ENCODE results near the gene TYW5. TPM values are rescaled to one million over a fixed set of nuclear protein-coding genes. Genes with fewer than 3 reads are reported as not detected.

TYW5 gene
- total RNA-seq, 1 experiment from 2014 or later, result 13.5 TPM

- Mint-ChIP-seq H3K9me3 (peaks cover 21% of the 10 kb centered on the region), H3K36me3 (0 out of 2 replicates have a peak, but pooled peaks cover 4% of the 10 kb centered on the region), H3K4me3 (no peak overlapping the region), H3K4me1 (0 out of 2 replicates have a peak, but pooled peaks cover 3% of the 10 kb centered on the region), H3K27me3 (ENCODE audit: low read depth) (no peaks in the 10 kb centered on the region), H3K27ac (no peak overlapping the region)
- POLR2A ChIA-PET, result no interaction called here
- DNase-seq (ENCODE audit: low spot score) (no peak), ATAC-seq (no peak)
- no peak for TF ChIP-seq ERG (CRISPR knock-in tag; IDR thresholded peaks at IDR 0.05)
- no peak for TF ChIP-seq MXD4 (CRISPR knock-in tag; IDR thresholded peaks at IDR 0.05; ENCODE audit: borderline replicate concordance)
- CTCF ChIA-PET, result interaction anchor here (1.5 kb wide), 1 partner anchor 142 kb away, joined by 5 read pairs; no protein-coding TSS in a partner anchor
These were observed 72.6 kb downstream of the TYW5 start for GRCh38 chr2:199882667-199883066.

Other genes with a start within 250 kb of the TYW5 start
- gene FTCDNL1, start 104.3 kb downstream of the TYW5 start, total RNA-seq (2021), result 0.85 to 2.1 TPM (median 1.8 TPM) in 3 replicates
- gene C2orf69, start 44.2 kb downstream of the TYW5 start, total RNA-seq (2021), result 25.8 to 29.9 TPM (median 26.5 TPM) in 3 replicates
- gene MAIP1, start 91 bp upstream of the TYW5 start, total RNA-seq (2021), result 25.0 to 29.3 TPM (median 27.0 TPM) in 3 replicates

All from WTC11 (cell line).